DMS 273 treated with DMSO at 0.1 percent for 48 hours (cell line): ENCODE measurements around the gene RNF227.

Experiments
- DNase-seq: peaks from one replicate; lab custom pipeline; 2025; lab: John Stamatoyannopoulos, UW

RNF227 gene

GRCh38 chr17:7889166-7889955 is 26.7 kb downstream of the RNF227 start:
- DNase-seq = peak; percentile 91

- DNase-seq = no peak
Observed at GRCh38 chr17:7888184-7888920, 27.7 kb downstream of the RNF227 start, which contains the start of gene CHD3. TSS of gene CHD3 (plus strand) at chr17:7888789. CDS start at chr17:7889001, 212 bp downstream.

- peak; percentile 90 for DNase-seq
Observed at GRCh38 chr17:7887482-7888183, 28.5 kb downstream of the RNF227 start.

- peak; percentile 75 for DNase-seq
Observed at GRCh38 chr17:7887038-7887481, 29.0 kb downstream of the RNF227 start.

- peak; percentile 8 for DNase-seq
Observed at GRCh38 chr17:7886227-7887037, 29.7 kb downstream of the RNF227 start.

DNA sequence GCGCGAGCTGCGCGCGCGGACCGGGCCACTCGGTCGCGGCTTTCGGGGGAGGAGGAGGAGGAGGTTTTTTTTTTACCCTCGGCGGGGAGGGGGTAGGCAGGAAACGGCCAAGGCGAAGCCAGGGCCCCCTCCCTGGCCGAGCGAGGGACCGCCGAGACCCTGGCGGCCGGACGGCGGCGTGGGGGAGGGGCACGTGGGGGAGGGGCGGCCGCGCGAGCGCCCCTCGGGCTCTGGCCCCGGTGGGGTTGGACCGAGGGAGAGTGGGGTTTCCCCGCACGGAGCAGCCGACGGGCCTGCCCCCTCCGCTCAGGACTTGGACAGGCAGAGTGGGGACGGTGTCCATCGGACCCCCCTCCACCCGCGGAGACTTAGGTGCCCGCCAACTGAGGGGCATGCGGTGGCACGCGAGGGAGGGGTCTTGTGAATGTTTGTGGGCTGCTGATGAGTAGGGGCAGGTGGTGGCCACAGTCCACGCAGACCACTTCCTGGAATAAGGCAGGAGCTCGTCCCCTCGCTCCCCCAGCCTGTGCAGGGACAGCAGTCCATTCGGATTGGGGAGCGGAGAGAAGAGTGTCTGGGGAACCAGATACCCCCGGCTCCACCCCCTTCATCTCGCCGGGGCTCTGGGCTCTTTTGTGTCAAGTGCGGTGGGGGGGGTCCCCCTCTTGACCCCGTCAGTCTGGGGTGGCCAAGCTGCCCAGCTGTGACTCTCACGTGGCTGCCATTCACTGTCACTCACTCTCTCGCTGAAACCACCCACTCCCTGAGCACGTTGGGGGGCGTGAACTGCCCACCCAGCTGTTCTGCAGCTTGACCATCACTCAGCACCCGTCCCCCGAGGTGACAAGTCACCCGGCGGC is 30.5 kb downstream of the RNF227 start:
- DNase-seq = no peak

DNA sequence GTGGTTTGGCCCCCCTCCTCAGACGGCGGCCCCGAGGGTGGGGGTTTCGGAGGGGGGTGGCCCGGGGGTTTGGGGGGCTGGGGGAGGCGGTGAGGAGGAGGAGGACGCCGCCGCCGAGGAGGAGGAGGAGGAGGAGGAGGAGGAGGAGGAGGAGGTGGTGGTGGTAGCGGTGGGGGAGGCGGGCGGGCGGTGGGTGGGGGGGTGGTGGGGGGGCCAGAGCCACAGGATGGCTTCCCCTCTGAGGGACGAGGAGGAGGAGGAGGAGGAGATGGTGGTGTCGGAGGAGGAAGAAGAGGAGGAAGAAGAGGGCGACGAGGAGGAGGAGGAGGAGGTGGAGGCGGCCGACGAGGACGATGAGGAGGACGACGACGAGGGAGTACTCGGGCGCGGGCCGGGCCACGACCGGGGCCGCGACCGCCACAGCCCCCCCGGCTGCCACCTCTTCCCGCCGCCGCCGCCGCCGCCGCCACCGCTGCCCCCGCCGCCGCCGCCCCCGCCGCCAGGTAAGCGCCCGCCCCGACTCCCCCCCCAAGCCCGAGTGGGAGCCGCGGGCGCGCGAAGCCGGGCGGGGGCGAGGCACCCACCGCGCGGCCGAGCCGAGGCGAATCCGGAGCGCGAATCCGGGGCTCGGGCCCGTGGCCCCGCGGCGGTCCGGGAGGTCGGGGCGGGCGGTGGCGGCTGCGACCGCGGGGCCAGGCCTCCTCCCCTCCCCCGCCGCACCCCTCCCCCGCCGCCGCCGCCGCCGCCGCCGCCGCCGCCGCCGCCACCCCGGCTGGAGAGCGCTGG is 31.3 kb downstream of the RNF227 start:
- DNase-seq = no peak

DNA sequence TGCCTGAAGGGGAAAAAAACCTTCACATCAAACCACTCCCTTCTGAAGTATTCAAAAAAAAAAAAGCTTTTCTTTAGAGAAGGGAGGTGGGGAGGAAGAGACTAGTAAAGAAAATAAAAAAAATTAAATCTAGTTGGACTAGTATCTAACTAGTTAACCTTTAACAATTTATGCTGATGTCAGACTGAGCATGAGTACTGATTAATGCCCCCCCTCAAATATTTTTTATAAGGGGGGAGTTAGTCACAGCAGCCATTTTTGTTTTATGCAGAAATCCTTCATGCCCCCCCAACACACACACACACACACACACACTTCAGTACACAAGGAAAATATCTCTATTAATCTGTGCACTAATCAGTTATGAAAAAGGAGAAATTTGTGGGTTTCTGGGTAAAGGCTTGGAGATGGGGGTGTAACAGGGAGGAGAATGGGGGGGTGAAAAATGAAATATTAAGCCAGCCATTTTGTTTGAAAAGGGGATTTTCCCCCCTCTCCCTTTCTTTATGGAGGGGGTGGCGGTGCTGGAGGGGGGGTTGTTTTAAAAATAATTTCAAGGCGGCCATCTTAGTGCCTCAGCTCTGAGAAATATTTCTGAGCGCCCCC is 32.2 kb downstream of the RNF227 start:
- DNase-seq = no peak

GRCh38 chr17:7882629-7883028 is 33.5 kb downstream of the RNF227 start:
- DNase-seq = no peak

DNA sequence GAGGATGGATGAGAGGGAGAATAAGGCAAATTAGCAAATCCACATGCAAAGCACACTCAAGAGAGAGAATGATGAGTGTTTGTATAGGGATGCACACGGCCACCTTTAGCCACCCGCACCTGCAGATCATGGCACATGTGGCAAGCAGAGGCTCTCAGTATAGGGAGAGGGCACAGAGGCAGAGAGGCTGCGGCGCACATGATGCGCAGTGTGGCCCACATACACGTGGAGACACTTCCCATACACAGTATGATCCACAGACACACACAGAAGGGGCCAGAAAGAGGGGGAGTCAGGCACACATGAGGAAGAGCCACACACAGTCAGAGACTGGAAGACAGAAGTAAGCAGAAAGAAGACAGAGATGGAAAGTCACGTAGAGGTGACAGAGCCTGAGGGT is 34.0 kb downstream of the RNF227 start:
- DNase-seq = no peak

- peak; percentile 73 for DNase-seq
Observed at GRCh38 chr17:7881276-7882054, 34.6 kb downstream of the RNF227 start.

DNA sequence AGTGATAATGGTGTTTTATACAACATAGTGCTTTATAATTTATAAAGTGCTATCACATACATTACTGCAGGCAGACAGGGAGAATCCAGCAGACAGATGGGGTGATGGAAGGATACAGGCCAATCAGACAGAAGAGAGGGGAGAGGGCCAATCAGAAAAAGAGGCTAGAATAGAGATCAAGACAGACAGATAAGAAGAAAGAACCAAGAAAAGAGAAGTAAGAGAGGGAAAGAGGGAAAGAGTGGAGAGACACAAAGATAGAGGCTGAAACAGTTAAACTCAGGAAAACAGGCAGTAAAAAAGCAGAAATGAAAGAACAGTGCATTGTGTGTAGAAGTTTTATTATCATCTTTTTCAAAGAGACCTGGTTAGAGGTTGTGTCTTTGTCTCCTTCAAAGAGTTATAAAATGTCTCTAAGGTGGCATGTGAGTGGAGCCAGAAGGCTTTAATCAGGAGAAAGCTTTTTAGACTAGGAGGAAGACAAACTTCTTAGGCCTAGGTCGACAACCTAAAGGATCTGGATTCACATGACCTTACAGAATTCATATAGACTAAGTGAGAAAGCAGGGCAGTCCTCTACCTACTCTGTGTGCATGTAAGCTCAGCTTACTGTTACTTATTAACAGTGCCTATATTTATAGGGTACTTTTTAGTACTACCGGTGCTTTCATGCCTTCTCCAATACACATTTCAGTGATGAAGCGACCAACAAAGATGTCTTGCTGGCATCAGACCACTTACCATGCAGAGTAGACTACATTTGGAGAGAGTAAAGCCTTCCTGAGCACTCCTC is 35.8 kb downstream of the RNF227 start:
- DNase-seq = peak; percentile 11

DNA sequence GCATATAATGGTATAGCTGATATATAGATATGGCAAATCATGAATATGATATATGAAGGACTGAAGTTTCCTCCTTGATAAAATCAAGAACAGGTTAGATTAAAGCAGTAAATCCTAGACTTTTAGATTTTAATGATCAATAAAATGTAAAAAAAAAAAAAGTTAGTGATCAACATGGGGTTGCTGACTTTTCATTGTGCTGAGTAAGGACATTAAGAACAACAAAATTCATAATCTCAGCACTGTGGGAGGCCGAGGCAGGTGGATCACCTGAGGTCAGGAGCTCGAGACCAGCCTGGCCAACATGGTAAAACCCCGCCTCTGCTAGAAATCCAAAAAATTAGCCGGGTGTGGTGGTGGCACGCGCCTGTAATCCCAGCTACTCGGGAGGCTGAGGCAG is 37.9 kb downstream of the RNF227 start:
- no peak for DNase-seq

DNA sequence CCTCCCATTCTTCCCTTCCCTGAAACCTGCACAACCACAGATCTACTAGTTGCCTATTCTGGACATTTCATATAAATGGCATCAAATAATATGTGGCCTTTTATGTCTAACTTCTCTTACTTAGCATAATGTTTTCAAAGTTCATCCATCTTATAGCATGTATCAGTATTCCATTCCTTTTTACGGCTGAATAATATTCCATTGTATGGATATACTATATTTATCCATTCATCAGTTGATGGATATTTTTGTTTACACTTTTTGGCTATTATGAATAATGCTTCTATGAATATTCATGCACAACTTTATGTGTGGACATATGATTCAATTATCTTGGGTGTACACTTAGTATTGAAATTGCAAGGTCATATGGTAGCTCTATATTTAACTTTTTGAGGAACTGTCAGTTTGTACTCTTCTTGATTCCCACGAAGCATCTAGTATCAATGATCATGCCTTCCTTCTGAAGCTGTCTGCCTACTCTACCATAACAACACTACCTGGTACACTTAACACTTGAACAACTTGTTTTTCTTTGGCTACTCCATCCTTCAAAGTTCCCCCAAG is 40.2 kb downstream of the RNF227 start:
- DNase-seq = no peak

DNA sequence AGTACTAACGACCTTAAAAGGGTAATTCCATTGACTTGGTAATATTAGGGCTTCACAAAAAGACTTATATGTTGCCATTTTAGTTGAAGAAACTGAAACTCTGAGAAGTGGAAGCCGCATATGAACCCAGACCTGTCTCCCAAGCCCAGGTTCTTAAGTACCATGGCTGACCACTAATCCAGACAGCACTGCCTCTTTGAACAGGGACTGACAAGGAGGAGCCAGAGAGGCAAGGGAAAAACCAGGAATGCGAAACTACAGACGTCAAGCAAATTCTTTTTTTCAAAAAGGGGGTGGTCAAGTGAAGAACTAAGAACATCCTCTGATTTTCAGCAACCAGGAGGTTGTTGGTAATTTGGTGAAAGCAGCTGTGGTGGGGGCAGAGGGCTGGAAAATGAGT is 43.0 kb downstream of the RNF227 start:
- no peak for DNase-seq

DNA sequence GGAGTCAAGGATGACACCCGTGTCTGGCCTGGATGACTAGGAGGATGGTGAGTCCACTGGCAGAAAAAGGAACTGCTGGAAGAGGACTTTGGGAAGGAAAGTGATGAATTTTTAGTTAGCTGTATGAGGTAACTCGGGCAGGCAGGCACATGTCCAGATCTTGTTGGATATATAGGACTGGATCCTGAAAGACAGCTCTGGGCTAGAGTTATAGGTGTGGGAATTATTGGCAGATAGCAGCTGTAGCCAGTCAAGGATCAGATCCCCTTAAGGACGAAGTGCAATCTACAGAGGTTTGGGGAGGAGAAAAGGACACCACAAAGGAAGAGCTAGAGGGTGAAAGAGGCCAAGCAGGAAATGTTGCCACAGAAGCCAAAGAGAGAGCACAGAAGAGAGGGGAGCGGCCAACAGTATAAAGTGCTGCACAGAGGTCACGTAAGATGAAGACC is 48.2 kb downstream of the RNF227 start:
- no peak for DNase-seq

DNA sequence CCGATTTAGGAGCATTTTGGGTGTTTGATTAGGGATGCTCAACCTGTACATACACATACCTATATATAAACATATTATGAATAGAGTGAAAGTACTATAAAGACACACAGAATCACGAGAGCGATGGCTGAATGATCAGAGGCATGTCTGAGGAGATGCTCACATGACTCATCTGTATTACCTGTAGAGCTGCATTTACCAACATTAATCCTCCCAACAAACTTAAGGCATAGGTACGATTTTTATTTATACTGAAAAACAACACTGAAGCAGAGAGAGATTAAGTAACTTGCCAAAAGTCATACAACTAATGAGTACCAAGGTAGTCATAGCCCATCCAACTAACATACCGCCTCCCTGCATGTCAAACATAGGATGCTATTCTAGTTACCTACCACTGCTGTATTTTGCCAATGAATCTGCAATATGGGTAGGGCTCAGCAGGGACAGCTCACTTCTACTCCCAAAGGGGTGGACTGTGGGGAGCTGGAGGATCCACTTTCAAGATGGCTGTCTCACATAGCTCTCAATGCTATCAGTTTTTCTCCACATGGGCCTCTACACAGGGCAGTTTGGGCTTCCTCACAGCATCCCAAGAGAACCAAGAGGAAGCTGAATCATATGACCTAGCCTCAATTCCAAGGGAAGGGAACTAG is 51.0 kb downstream of the RNF227 start:
- DNase-seq = no peak
